Motor neuron (in vitro differentiated cells): ENCODE data around the gene MRPL51. TPM values are rescaled to one million over a fixed set of nuclear protein-coding genes. Genes with fewer than 3 reads are reported as not detected.

Source experiments
- ATAC-seq, 8 experiments: fragments of 200-7000 bp; cut with Tn5 transposase; replicated peaks in 6 of 8; 2 replicates each; pipeline ENCODE4 v1.8.0; 2021; ENCODE audit warnings: mild to moderate bottlenecking in 8 of 8, moderate library complexity in 8 of 8
- H3K27ac ChIP-seq, 2 donors: fragments of 250-450 bp; sonication (Bioruptor Pico); 2 replicates each; pipeline ENCODE4 v1.9.0; 2021; ENCODE audit warnings: antibody characterized with exemption in 2 of 2, mild to moderate bottlenecking in 2 of 2, moderate library complexity in 1 of 2
- H3K4me1 ChIP-seq, 2 donors: fragments of 250-450 bp; sonication (Bioruptor Pico); replicated peaks in 1 of 2; 2 replicates each; pipeline ENCODE4 v1.6.1; 2021; ENCODE audit warnings: antibody characterized with exemption in 2 of 2, mild to moderate bottlenecking in 2 of 2, moderate library complexity in 1 of 2
- H3K4me3 ChIP-seq, 5 donors: fragments of 250-450 bp; sonication (Bioruptor Pico); 2 replicates each; pipeline ENCODE4 v1.9.0; 2021; ENCODE audit warnings: antibody characterized with exemption in 5 of 5, mild to moderate bottlenecking in 5 of 5, moderate library complexity in 4 of 5
- WGBS, 10 experiments: fragments of 450-650 bp; shearing (Covaris generic); methylation state at CpG; one replicate each; pipeline ENCODE4 v1.0.0; 2022; 5-methylcytosine and 5-hydroxymethylcytosine counted together
- in situ Hi-C, 9 experiments: fragments of 400-800 bp; cut with MboI; loops; one replicate each; pipeline ENCODE4 v1.15.0; 2021; ENCODE audit warnings: low sequenced_read_pairs in 9 of 9, low pct_unique_long_range_greater_than_20kb in 2 of 9; ENCODE audit not compliant: unreplicated experiment in 9 of 9
- total RNA-seq, 8 experiments: library from RNA; unstranded; fragments of 300-600 nt; gene quantifications; 2 replicates each; pipeline versions ENCODE4 v1.2.3 to v1.2.4, GENCODE V29; 2022

The MRPL51 gene
- total RNA-seq, 8 experiments from 2014 or later, result 129 to 267 (median 184) TPM

- Histone ChIP-seq H3K4me1 (peaks cover 36 to 40% of the 10 kb centered on the region in 2 donors), H3K27ac (peak overlapping the region in 1 of 2 donors; percentile 94), H3K4me3 (peak overlapping the region; percentile 61 to 89 (median 79))
- in situ Hi-C loops, result no loop called here
- WGBS, 10 experiments, result 0 to 100% (median 79%) methylated on average over 1 to 5 of the region's 10 CpGs; no CpG with 5 or more reads in 2 of the 10 experiments
- ATAC-seq, result no peak
These were observed 43.1 kb upstream of the MRPL51 start for GRCh38 chr12:6535960-6536847.

DNA sequence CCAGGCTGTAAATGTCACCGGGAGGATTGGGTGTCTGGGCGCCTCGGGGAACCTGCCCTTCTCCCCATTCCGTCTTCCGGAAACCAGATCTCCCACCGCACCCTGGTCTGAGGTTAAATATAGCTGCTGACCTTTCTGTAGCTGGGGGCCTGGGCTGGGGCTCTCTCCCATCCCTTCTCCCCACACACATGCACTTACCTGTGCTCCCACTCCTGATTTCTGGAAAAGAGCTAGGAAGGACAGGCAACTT is 42.6 kb upstream of the MRPL51 start:
- peak overlapping the region; percentile 92 to 94 for H3K27ac ChIP-seq
- WGBS, 10 experiments, result 0% methylated on average over 1 to 6 of the region's 6 CpGs; no CpG with 5 or more reads in 6 of the 10 experiments
- H3K4me3 ChIP-seq, result peak overlapping the region; percentile 61 to 89 (median 79)
- no peak for ATAC-seq
- in situ Hi-C loops, result no loop called here
- H3K4me1 ChIP-seq, result peaks cover 31 to 34% of the 10 kb centered on the region in 2 donors

DNA sequence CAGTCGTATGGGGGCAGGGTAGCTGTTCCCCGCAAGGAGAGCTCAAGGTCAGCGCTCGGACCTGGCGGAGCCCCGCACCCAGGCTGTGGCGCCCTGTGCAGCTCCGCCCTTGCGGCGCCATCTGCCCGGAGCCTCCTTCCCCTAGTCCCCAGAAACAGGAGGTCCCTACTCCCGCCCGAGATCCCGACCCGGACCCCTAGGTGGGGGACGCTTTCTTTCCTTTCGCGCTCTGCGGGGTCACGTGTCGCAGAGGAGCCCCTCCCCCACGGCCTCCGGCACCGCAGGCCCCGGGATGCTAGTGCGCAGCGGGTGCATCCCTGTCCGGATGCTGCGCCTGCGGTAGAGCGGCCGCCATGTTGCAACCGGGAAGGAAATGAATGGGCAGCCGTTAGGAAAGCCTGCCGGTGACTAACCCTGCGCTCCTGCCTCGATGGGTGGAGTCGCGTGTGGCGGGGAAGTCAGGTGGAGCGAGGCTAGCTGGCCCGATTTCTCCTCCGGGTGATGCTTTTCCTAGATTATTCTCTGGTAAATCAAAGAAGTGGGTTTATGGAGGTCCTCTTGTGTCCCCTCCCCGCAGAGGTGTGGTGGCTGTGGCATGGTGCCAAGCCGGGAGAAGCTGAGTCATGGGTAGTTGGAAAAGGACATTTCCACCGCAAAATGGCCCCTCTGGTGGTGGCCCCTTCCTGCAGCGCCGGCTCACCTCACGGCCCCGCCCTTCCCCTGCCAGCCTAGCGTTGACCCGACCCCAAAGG is 42.1 kb upstream of the MRPL51 start:
- Histone ChIP-seq H3K4me3 (peak overlapping the region; percentile 61 to 89 (median 79)), H3K4me1 (peaks cover 28 to 29% of the 10 kb centered on the region in 2 donors), H3K27ac (peak overlapping the region; percentile 92 to 94)
- in situ Hi-C loops, result no loop called here
- peak; percentile 0 to 11 (median 2) for ATAC-seq
- WGBS, 10 experiments, result 0 to 3% (median 0%) methylated on average over 1 to 9 of the region's 52 CpGs; no CpG with 5 or more reads in 2 of the 10 experiments

- in situ Hi-C loops, result no loop called here
- Histone ChIP-seq H3K27ac (peak overlapping the region; percentile 92 to 94), H3K4me1 (peaks cover 23 to 27% of the 10 kb centered on the region in 2 donors), H3K4me3 (peak overlapping the region; percentile 61 to 89 (median 79))
- WGBS, 10 experiments, result no CpG with 5 or more reads among the region's 25 CpGs
- peak in 5 of 8 experiments; percentile 6 to 22 (median 19) for ATAC-seq
These were observed 41.6 kb upstream of the MRPL51 start for GRCh38 chr12:6534695-6534944.

- peak; percentile 40 to 72 (median 64) for ATAC-seq
- in situ Hi-C loops, result no loop called here
These were observed 41.0 kb upstream of the MRPL51 start, which contains the start of gene GAPDH for GRCh38 chr12:6533923-6534694. TSS of gene GAPDH (plus strand) at chr12:6534517. CDS start at chr12:6534833, 316 bp downstream.

DNA sequence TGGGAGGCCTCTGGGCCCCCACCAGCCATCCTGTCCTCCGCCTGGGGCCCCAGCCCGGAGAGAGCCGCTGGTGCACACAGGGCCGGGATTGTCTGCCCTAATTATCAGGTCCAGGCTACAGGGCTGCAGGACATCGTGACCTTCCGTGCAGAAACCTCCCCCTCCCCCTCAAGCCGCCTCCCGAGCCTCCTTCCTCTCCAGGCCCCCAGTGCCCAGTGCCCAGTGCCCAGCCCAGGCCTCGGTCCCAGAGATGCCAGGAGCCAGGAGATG is 40.5 kb upstream of the MRPL51 start:
- H3K4me1 ChIP-seq, result peaks cover 29 to 34% of the 10 kb centered on the region in 2 donors
- peak overlapping the region; percentile 92 to 94 for H3K27ac ChIP-seq
- in situ Hi-C loops, result no loop called here
- peak in 3 of 8 experiments; percentile 2 to 22 (median 3) for ATAC-seq
- no CpG with 5 or more reads among the region's 9 CpGs for WGBS, 10 experiments
- peak overlapping the region; percentile 61 to 89 (median 79) for H3K4me3 ChIP-seq

More at GRCh38 chr12:6533923-6534694, 41.0 kb upstream of the MRPL51 start, which contains the start of gene GAPDH:
- peak within 1 kb of the TSS; percentile 61 to 89 (median 79) for H3K4me3 ChIP-seq
- H3K27ac ChIP-seq, result peak within 1 kb of the TSS; percentile 92 to 94
- peaks cover 25 to 29% of the 10 kb centered on the region in 2 donors for H3K4me1 ChIP-seq
- 0 to 4% (median 0%) methylated on average over 1 to 9 of the region's 62 CpGs; no CpG with 5 or more reads in 5 of the 10 experiments for WGBS, 10 experiments

GRCh38 chr12:6532927-6533652 is 40.0 kb upstream of the MRPL51 start:
- ATAC-seq, result peak; percentile 16 to 54 (median 26)
- Histone ChIP-seq H3K4me3 (peak overlapping the region; percentile 61 to 89 (median 79)), H3K4me1 (peaks cover 29 to 34% of the 10 kb centered on the region in 2 donors), H3K27ac (peak overlapping the region; percentile 92 to 94)
- WGBS, 10 experiments, result 0 to 2% (median 0%) methylated on average over 1 to 7 of the region's 14 CpGs; no CpG with 5 or more reads in 6 of the 10 experiments
- in situ Hi-C loops, result no loop called here

- WGBS, 10 experiments, result 0 to 100% (median 28%) methylated on average over 1 to 12 of the region's 20 CpGs; no CpG with 5 or more reads in 4 of the 10 experiments
- Histone ChIP-seq H3K4me3 (peak overlapping the region; percentile 61 to 89 (median 79)), H3K4me1 (peaks cover 29 to 39% of the 10 kb centered on the region in 2 donors), H3K27ac (peak overlapping the region; percentile 92 to 94)
- peak; percentile 1 to 66 (median 59) for ATAC-seq
- in situ Hi-C loops, result no loop called here
These were observed 39.2 kb upstream of the MRPL51 start for GRCh38 chr12:6532051-6532926.

- Histone ChIP-seq H3K4me3 (no peak overlapping the region), H3K27ac (no peak overlapping the region), H3K4me1 (peaks cover 21 to 30% of the 10 kb centered on the region in 2 donors)
- in situ Hi-C loops, result no loop called here
- 43 to 100% (median 94%) methylated on average over 1 to 14 of the region's 18 CpGs; no CpG with 5 or more reads in 1 of the 10 experiments for WGBS, 10 experiments
- ATAC-seq, result no peak
These were observed 37.7 kb upstream of the MRPL51 start for GRCh38 chr12:6530576-6531260.

DNA sequence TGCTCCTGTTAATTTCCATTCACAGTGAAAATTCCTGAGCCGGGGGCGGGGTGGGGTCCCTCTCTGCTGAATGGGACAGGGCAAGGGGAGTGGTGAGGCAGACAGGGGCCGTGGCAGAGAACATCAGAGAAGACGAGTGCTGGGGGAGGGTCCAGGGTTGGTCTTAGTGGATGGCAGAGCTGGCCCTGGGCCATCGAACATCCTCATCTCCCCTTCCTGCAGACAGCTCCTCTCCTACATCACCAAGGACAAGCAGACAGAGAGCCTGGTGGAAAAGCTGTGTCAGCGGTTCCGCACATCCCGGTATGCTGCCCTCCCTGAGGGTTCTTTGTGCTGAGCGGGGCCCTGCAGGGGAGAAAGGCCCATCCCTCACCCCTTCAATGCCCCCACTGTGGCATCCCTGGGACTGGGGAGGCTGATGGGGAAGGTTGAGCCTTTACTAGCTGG is 36.3 kb upstream of the MRPL51 start:
- H3K4me3 ChIP-seq, result no peak overlapping the region
- 50% methylated on average over 2 of the region's 9 CpGs; no CpG with 5 or more reads in 9 of the 10 experiments for WGBS, 10 experiments
- in situ Hi-C loops, result no loop called here
- H3K27ac ChIP-seq, result peak overlapping the region in 1 of 2 donors; percentile 23
- no peak for ATAC-seq
- peaks cover 20 to 29% of the 10 kb centered on the region in 2 donors for H3K4me1 ChIP-seq
